A673 (cell line): ENCODE measurements around the gene NRXN3. TPM values are rescaled to one million over a fixed set of nuclear protein-coding genes. Genes with fewer than 3 reads are reported as not detected.

Source experiments
- BruUV-seq: library from RNA; stranded (reverse); fragments of 400-500 nt; replicated peaks from 2 replicates; lab custom pipeline; 2021; lab: Mats Ljungman, UMichigan
- CTCF ChIA-PET: fragments of 300-600 bp; sonication (Branson Sonifier 250); formaldehyde crosslinking; loops from one replicate; lab custom pipeline; 2022; ENCODE audit warnings: antibody characterized with exemption; lab: Charles Lee
- POLR2A ChIA-PET: fragments of 300-600 bp; sonication (Branson Sonifier 250); formaldehyde crosslinking; loops from one replicate; lab custom pipeline; 2022; ENCODE audit warnings: antibody characterized with exemption; ENCODE audit not compliant: low non-redundant PET; lab: Charles Lee
- DNase-seq: peaks from one replicate; pipeline ENCODE4 v3.0.0-alpha.2; 2015; ENCODE audit warnings: low spot score
- H3K27ac ChIP-seq: fragments of 200-600 bp; sonication (generic); 2 replicates; pipeline ENCODE4 v1.5.1; 2016; ENCODE audit warnings: mixed run types, low read depth, mild to moderate bottlenecking, mixed read lengths, antibody characterized with exemption, low read length; ENCODE audit not compliant: poor library complexity, severe bottlenecking
- H3K27me3 ChIP-seq: fragments of 200-600 bp; sonication (generic); replicated peaks from 2 replicates; pipeline ENCODE4 v1.6.1; 2017; ENCODE audit warnings: mixed run types, low read depth, mild to moderate bottlenecking, mixed read lengths, antibody characterized with exemption, low read length; ENCODE audit not compliant: insufficient read depth, poor library complexity
- H3K36me3 ChIP-seq: fragments of 200-600 bp; sonication (generic); 2 replicates; pipeline ENCODE4 v1.6.1; 2016; ENCODE audit warnings: mixed run types, mild to moderate bottlenecking, mixed read lengths, antibody characterized with exemption, low read length; ENCODE audit not compliant: insufficient read depth, poor library complexity, severe bottlenecking
- H3K4me1 ChIP-seq: fragments of 200-600 bp; sonication (generic); 2 replicates; pipeline ENCODE4 v1.6.1; 2017; ENCODE audit warnings: mixed run types, mild to moderate bottlenecking, mixed read lengths, antibody characterized with exemption, low read length; ENCODE audit not compliant: insufficient read depth, poor library complexity, severe bottlenecking
- H3K4me3 ChIP-seq: fragments of 200-600 bp; sonication (generic); 2 replicates; pipeline ENCODE4 v1.5.1; 2016; ENCODE audit warnings: low read depth, mixed run types, mild to moderate bottlenecking, mixed read lengths, low read length; ENCODE audit not compliant: poor library complexity, severe bottlenecking
- H3K9me3 ChIP-seq: fragments of 200-600 bp; sonication (generic); 2 replicates; pipeline ENCODE4 v1.6.1; 2016; ENCODE audit warnings: mixed run types, low read depth, mild to moderate bottlenecking, mixed read lengths, antibody characterized with exemption, low read length; ENCODE audit not compliant: poor library complexity, severe bottlenecking
- EZH2 ChIP-seq: fragments of 200-600 bp; sonication (generic); IDR thresholded peaks from 2 replicates; pipeline ENCODE4 v1.6.1; 2017; ENCODE audit warnings: borderline replicate concordance, low read depth, mild to moderate bottlenecking, mixed read lengths, antibody characterized with exemption, low read length; ENCODE audit not compliant: poor library complexity, severe bottlenecking
- intact Hi-C: fragments of 100-400 bp; cut with micrococcal nuclease; formaldehyde crosslinking; loops from one replicate; pipeline ENCODE4 v1.10.0; 2022; ENCODE audit not compliant: unreplicated experiment
- total RNA-seq: library from RNA; stranded (reverse); gene quantifications from 2 replicates; pipeline ENCODE4 v1.2.3, GENCODE V29; 2021
- TF ChIP-seq, protein P1 (sequence below): fragments of 300-800, 200-600 bp; sonication (generic); conservative IDR thresholded peaks from 2 replicates; pipeline ENCODE4 v1.5.1; 2017; ENCODE audit warnings: low read depth, mild to moderate bottlenecking, antibody characterized with exemption, low read length, moderate library complexity, mixed read lengths

The NRXN3 gene
- total RNA-seq, 1 experiment from 2014 or later, result 0.21 TPM

DNA sequence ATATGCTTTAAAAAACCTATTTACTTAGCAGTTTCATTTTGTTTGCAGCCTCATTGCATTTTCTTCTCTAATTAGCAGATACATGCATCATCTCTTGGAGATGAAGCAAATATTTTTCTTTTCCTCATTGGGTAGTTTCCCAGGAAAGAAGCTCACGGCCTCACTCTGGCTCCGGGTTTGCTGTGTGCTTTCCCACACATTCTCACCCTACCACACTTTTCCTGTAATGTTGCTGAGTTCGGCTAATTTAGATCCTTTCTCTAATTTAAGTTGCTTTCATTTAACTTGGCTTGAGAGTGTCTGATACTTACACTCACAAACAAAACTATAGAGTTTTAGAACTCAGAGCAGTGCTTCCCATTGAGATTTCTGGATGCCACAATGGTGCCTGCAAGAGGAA is 928.2 kb downstream of the NRXN3 start:
- intact Hi-C loops, result no loop called here
- Histone ChIP-seq H3K4me3 (no peak overlapping the region), H3K36me3 (no peaks in the 10 kb centered on the region), H3K27ac (no peak overlapping the region), H3K9me3 (no peaks in the 10 kb centered on the region), H3K27me3 (peaks cover 3% of the 10 kb centered on the region), H3K4me1 (no peaks in the 10 kb centered on the region)
- ChIA-PET POLR2A (no interaction called here), CTCF (no interaction called here)
- DNase-seq, result no peak
- no peak for TF ChIP-seq EZH2
- TF ChIP-seq, protein P1, sequence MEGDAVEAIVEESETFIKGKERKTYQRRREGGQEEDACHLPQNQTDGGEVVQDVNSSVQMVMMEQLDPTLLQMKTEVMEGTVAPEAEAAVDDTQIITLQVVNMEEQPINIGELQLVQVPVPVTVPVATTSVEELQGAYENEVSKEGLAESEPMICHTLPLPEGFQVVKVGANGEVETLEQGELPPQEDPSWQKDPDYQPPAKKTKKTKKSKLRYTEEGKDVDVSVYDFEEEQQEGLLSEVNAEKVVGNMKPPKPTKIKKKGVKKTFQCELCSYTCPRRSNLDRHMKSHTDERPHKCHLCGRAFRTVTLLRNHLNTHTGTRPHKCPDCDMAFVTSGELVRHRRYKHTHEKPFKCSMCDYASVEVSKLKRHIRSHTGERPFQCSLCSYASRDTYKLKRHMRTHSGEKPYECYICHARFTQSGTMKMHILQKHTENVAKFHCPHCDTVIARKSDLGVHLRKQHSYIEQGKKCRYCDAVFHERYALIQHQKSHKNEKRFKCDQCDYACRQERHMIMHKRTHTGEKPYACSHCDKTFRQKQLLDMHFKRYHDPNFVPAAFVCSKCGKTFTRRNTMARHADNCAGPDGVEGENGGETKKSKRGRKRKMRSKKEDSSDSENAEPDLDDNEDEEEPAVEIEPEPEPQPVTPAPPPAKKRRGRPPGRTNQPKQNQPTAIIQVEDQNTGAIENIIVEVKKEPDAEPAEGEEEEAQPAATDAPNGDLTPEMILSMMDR, result no peak
- no TSS peak for BruUV-seq

DNA sequence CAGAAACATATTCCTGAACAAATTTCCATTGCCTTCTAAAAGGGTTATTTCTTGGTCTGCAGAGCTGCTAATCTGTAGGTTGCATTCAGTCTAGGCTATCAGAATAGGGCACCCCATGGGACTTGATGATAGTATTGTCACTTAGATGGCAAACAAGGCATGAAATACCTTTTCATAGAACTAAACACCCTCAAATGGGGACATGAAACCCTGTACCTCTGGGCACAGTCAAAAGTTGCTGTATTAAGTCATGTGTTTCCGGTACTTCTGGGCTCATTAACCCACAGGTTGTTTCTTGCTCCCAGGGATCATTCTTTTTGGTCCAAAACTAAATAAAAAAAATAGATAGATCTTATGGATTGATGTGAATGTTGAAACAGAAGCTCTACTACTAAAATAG is 930.4 kb downstream of the NRXN3 start:
- Histone ChIP-seq H3K27me3 (peaks cover 3% of the 10 kb centered on the region), H3K36me3 (no peaks in the 10 kb centered on the region), H3K27ac (no peak overlapping the region), H3K9me3 (no peaks in the 10 kb centered on the region), H3K4me1 (no peaks in the 10 kb centered on the region), H3K4me3 (no peak overlapping the region)
- intact Hi-C loops, result no loop called here
- no peak for DNase-seq
- no TSS peak for BruUV-seq
- POLR2A ChIA-PET, result no interaction called here
- TF ChIP-seq, protein P1, result no peak
- TF ChIP-seq EZH2, result no peak
- CTCF ChIA-PET, result no interaction called here

DNA sequence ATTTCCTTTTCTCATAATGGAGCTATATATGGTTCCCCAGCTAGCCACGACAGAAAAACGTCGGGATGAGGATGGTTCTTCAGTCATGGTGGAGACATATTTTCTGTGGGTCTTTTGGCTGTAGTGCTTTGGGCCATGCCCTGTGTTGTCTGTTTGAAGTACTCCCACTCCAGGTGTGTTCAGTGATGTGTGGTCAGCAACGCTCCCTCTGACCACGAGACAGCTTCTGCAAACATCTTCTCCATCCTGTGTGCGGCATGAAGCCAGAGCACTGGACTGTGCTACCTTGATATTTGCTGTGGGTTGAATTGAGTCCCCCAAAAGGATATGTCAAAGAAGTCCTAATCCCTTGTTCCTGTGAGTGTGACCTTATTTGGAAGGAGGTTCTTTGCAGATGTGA is 931.2 kb downstream of the NRXN3 start:
- Histone ChIP-seq H3K4me3 (no peak overlapping the region), H3K9me3 (no peaks in the 10 kb centered on the region), H3K27me3 (peaks cover 3% of the 10 kb centered on the region), H3K27ac (no peak overlapping the region), H3K4me1 (no peaks in the 10 kb centered on the region), H3K36me3 (no peaks in the 10 kb centered on the region)
- no TSS peak for BruUV-seq
- ChIA-PET POLR2A (no interaction called here), CTCF (no interaction called here)
- TF ChIP-seq, protein P1, result no peak
- TF ChIP-seq EZH2, result no peak
- intact Hi-C loops, result no loop called here
- no peak for DNase-seq
